HG02798 (cell line): ENCODE results near the gene CDC42EP5.

Experiments
- ATAC-seq: cut with Tn5 transposase; IDR thresholded peaks from one replicate; pipeline ENCODE4 v1.9.1; 2021; ENCODE audit warnings: mild to moderate bottlenecking; ENCODE audit not compliant: unreplicated experiment, poor library complexity

Gene CDC42EP5

DNA sequence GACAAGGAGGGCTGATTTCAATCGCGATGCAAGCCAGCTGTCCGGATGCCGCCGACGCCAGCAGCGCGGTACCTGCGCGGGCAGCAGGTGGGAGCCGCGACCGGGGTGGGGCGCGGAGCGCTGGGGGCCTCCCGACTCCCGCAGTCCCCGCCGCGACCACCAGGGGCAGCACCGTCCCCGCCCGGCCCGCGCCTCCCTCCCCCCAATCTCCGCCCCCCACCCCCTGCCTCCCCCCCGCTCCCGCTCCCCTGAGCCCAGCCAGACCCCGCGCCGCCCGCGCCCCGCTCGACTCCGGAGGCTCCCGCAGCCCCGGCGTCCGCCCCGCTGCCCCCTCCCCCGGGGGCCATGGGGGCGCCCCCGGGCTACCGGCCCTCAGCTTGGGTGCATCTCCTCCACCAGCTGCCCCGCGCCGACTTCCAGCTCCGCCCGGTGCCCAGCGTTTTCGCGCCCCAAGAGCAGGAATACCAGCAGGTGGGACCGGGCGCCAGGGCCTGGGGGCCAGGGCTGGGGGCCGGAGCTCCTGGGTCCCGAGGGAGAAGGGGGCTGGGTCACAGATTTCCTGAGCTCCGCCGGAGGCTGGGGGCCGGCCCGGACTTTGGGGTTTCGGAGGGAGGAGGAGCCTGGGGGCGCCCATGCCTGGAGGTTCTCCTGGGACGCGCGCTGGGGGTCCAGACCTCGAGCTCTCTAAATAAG lies 57.7 kb downstream of the CDC42EP5 start, which contains the start of gene TTYH1:
Gene TTYH1, plus strand, starts transcription at position 257 of the 693 bp plus-strand sequence. Its CDS starts 89 bp downstream, at position 346.
- no peak for ATAC-seq
